ENCODE data around the gene PSEN2. TPM values are rescaled to one million over a fixed set of nuclear protein-coding genes. Genes with fewer than 3 reads are reported as not detected.

Gene PSEN2
- total and polyA plus RNA-seq, 2 donors, result 4.3 to 7.5 TPM

DNA sequence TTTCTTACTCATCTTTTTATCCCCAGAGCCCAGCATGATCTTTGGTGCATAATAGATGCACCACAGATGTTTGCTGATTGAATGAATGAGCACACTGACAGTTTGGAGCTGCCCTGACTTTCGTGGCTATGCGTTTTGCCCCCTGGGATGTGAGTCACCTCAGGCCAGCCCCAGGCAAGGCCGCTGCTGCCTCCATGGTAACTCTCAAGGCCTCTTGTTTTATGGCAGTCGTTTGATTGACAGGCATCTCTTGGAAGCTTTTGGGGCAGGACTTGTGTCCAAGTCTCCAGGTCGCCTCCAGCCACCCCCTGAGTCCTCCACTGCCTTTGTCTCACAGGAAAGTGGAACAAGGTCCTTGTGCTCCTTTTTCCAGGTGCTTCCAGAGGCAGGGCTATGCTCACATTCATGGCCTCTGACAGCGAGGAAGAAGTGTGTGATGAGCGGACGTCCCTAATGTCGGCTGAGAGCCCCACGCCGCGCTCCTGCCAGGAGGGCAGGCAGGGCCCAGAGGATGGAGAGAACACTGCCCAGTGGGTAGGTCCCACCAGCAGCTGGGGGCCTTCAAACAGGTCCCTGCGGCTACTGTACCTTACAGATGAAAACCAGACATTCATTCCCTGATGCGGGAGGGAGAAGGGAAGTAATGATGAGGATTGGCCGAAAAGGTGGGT lies 11.2 kb downstream of the PSEN2 start:
- Histone ChIP-seq H3K4me3 (ENCODE audit: low read length in 2 of 2) (no peak overlapping the region), H3K9me3 (ENCODE audit: control insufficient read depth in 2 of 2, insufficient read depth in 1 of 2, low read length in 1 of 2) (no peaks in the 10 kb centered on the region), H3K36me3 (ENCODE audit: control insufficient read depth in 2 of 2, insufficient read depth in 2 of 2, low read length in 1 of 2) (peaks cover 0 to 3% of the 10 kb centered on the region in 2 donors), H3K27ac (ENCODE audit: low read depth in 1 of 2, low read length in 1 of 2) (peak overlapping the region in 1 of 2 donors; percentile 82), H3K27me3 (ENCODE audit: control insufficient read depth in 2 of 2, insufficient read depth in 1 of 2, low read length in 1 of 2) (no peaks in the 10 kb centered on the region), H3K4me1 (ENCODE audit: control insufficient read depth in 2 of 2, insufficient read depth in 2 of 2, low read length in 2 of 2) (peaks cover 33 to 50% of the 10 kb centered on the region in 2 donors)
- WGBS, result 97% methylated on average over 15 of the region's 15 CpGs
- no peak for DNase-seq (ENCODE audit: low read depth in 6 of 9, low spot score in 9 of 9)

DNA sequence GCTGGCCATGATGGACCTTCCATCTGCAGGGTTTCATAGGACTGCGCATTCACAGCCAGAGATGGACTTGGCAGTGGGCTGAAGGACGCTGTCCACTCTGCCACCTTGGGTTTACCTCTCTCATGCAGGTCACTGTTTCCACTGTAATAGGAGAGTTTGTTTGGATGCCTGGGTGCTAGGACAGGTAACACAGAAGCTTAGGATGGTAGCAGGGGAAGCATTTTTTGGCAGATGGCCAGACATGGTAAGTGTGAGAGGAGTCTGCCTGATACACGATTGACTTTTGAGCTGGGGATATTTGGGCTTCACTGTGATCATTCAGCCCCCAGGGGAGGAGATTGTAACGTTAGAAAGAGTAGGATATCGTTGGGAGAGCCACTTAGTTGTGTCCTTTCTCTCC lies 11.8 kb downstream of the PSEN2 start:
- H3K4me3 ChIP-seq (ENCODE audit: low read length in 2 of 2), result no peak overlapping the region
- peaks cover 0 to 3% of the 10 kb centered on the region in 2 donors for H3K36me3 ChIP-seq (ENCODE audit: control insufficient read depth in 2 of 2, insufficient read depth in 2 of 2, low read length in 1 of 2)
- H3K4me1 ChIP-seq (ENCODE audit: control insufficient read depth in 2 of 2, insufficient read depth in 2 of 2, low read length in 2 of 2), result peaks cover 33 to 50% of the 10 kb centered on the region in 2 donors
- H3K27ac ChIP-seq (ENCODE audit: low read depth in 1 of 2, low read length in 1 of 2), result peak overlapping the region; percentile 75 to 82
- 63% methylated on average over 5 of the region's 5 CpGs for WGBS
- DNase-seq (ENCODE audit: low read depth in 6 of 9, low spot score in 9 of 9), result peak in 1 of 9 donors; percentile 44
- H3K27me3 ChIP-seq (ENCODE audit: control insufficient read depth in 2 of 2, insufficient read depth in 1 of 2, low read length in 1 of 2), result no peaks in the 10 kb centered on the region
- no peaks in the 10 kb centered on the region for H3K9me3 ChIP-seq (ENCODE audit: control insufficient read depth in 2 of 2, insufficient read depth in 1 of 2, low read length in 1 of 2)

DNA sequence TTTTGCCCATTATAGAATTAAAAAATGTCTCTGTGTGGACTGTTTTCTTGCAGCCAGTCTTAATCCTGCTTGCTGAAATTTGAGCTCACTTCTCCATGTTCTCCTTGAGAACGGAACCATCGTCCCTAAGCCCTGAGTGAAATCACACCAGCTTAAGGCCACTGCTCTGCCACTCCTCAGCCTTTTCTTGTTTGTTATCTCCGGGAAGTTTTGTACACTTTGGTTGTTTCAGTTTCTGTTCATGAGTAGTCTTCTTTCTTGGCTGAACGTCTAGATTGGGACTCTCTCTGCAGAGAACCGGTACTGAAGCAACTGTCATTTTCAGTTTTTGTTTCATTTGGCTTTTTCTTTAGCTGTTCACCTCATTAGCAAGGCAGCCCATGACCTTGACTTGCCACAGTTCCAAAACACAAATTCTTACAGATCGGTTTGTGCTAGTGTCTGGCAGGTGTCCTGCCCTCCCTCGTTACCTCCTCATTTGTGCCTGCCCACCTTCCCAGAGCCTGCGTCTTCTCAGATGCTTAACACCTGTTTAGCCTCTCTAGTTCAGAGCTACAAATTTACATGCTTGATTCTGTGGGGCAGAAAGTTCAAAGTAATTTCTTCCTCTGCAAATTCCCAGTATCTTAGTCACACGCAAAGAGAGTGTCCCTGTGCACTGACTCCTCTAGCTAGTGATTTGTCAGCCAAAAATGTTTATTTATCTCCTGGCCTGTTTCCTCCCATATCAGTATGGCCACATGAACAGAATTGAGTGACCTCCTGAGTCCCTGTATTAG lies 12.4 kb downstream of the PSEN2 start:
- peak overlapping the region in 1 of 2 donors; percentile 18 for H3K4me3 ChIP-seq (ENCODE audit: low read length in 2 of 2)
- H3K27ac ChIP-seq (ENCODE audit: low read depth in 1 of 2, low read length in 1 of 2), result peak overlapping the region; percentile 82
- H3K27me3 ChIP-seq (ENCODE audit: control insufficient read depth in 2 of 2, insufficient read depth in 1 of 2, low read length in 1 of 2), result no peaks in the 10 kb centered on the region
- H3K9me3 ChIP-seq (ENCODE audit: control insufficient read depth in 2 of 2, insufficient read depth in 1 of 2, low read length in 1 of 2), result no peaks in the 10 kb centered on the region
- H3K36me3 ChIP-seq (ENCODE audit: control insufficient read depth in 2 of 2, insufficient read depth in 2 of 2, low read length in 1 of 2), result peaks cover 0 to 3% of the 10 kb centered on the region in 2 donors
- H3K4me1 ChIP-seq (ENCODE audit: control insufficient read depth in 2 of 2, insufficient read depth in 2 of 2, low read length in 2 of 2), result peaks cover 33 to 50% of the 10 kb centered on the region in 2 donors
- peak in 7 of 9 donors; percentile 37 to 79 (median 53) for DNase-seq (ENCODE audit: low read depth in 6 of 9, low spot score in 9 of 9)
- 9% methylated on average over 9 of the region's 9 CpGs for WGBS

DNA sequence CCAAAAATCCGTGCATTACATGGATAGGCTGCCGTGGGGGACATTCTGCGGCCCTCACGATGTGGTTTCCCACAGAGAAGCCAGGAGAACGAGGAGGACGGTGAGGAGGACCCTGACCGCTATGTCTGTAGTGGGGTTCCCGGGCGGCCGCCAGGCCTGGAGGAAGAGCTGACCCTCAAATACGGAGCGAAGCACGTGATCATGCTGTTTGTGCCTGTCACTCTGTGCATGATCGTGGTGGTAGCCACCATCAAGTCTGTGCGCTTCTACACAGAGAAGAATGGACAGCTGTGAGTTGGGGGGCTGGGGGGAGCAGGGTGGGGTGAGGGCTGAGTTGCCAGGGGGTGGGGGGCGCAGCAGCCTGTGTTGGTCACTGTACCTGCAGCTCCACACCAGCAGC lies 13.2 kb downstream of the PSEN2 start:
- H3K9me3 ChIP-seq (ENCODE audit: control insufficient read depth in 2 of 2, insufficient read depth in 1 of 2, low read length in 1 of 2), result no peaks in the 10 kb centered on the region
- no peaks in the 10 kb centered on the region for H3K27me3 ChIP-seq (ENCODE audit: control insufficient read depth in 2 of 2, insufficient read depth in 1 of 2, low read length in 1 of 2)
- 91% methylated on average over 16 of the region's 16 CpGs for WGBS
- no peak overlapping the region for H3K4me3 ChIP-seq (ENCODE audit: low read length in 2 of 2)
- peaks cover 0 to 3% of the 10 kb centered on the region in 2 donors for H3K36me3 ChIP-seq (ENCODE audit: control insufficient read depth in 2 of 2, insufficient read depth in 2 of 2, low read length in 1 of 2)
- H3K27ac ChIP-seq (ENCODE audit: low read depth in 1 of 2, low read length in 1 of 2), result no peak overlapping the region
- no peak for DNase-seq (ENCODE audit: low read depth in 6 of 9, low spot score in 9 of 9)
- peaks cover 33 to 50% of the 10 kb centered on the region in 2 donors for H3K4me1 ChIP-seq (ENCODE audit: control insufficient read depth in 2 of 2, insufficient read depth in 2 of 2, low read length in 2 of 2)

DNA sequence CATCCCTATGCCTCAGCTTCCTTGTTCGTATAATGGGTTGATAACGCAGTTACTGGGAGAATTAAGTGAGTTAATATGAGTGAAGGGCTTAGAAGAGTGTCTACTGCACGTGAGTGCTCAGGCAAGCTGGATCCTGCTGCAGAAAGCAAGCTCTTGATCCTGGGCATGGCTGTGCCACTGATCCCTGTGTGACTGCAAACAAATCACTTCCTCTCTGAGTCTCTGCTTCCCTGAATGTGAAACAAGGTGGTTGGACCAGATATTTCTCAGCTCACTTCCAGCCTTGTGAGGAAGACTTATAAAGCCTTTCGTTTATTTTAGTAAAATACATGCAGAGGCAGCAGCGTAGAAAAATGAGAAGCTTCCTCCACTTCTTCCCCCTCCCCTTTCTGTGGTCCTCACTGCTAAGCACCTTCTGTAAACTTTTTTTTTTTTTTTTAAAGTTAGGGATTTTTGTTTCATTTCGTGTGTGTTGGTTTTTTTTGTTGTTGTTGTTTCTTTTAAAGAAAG lies 13.8 kb downstream of the PSEN2 start:
- peaks cover 0 to 3% of the 10 kb centered on the region in 2 donors for H3K36me3 ChIP-seq (ENCODE audit: control insufficient read depth in 2 of 2, insufficient read depth in 2 of 2, low read length in 1 of 2)
- H3K27me3 ChIP-seq (ENCODE audit: control insufficient read depth in 2 of 2, insufficient read depth in 1 of 2, low read length in 1 of 2), result no peaks in the 10 kb centered on the region
- H3K27ac ChIP-seq (ENCODE audit: low read depth in 1 of 2, low read length in 1 of 2), result peak overlapping the region; percentile 21 to 53
- H3K4me1 ChIP-seq (ENCODE audit: control insufficient read depth in 2 of 2, insufficient read depth in 2 of 2, low read length in 2 of 2), result peaks cover 33 to 50% of the 10 kb centered on the region in 2 donors
- H3K9me3 ChIP-seq (ENCODE audit: control insufficient read depth in 2 of 2, insufficient read depth in 1 of 2, low read length in 1 of 2), result no peaks in the 10 kb centered on the region
- peak in 2 of 9 donors; percentile 13 to 51 for DNase-seq (ENCODE audit: low read depth in 6 of 9, low spot score in 9 of 9)
- 40% methylated on average over 6 of the region's 6 CpGs for WGBS
- H3K4me3 ChIP-seq (ENCODE audit: low read length in 2 of 2), result no peak overlapping the region

DNA sequence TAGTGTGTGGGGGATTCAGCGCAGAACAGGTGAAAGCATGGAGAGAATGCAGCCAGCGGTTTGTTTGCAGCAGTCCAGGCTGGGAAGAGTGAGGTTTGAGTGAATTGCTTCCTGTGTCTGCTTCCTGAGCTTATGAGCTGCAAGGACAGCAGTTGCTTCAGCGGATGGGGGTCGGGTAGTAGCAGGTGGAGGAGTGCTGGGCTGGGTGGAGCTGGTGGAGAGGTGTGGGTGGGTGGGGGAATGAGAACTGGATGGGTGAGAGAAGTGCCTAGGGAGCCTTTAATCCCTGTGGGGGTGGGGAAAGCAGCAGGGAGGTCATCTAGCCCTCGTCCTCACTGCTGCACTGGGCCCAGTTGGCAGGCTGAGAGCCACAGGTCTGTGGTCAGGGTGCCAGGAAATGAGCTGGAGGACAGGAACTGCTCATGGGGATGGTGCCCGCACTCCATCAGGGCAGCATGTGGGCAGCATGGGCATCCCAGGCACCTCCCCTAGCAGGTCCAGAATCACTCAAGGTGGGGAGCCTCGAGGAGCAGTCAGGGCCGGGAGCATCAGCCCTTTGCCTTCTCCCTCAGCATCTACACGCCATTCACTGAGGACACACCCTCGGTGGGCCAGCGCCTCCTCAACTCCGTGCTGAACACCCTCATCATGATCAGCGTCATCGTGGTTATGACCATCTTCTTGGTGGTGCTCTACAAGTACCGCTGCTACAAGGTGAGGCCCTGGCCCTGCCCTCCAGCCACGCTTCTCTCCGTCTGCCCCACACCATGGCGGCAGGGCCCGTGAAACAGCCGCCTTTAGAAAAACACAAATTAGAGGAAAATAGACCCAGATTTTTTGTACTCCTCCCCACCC lies 14.8 kb downstream of the PSEN2 start:
- DNase-seq (ENCODE audit: low read depth in 6 of 9, low spot score in 9 of 9), result peak in 2 of 9 donors; percentile 21 to 42
- 62% methylated on average over 20 of the region's 20 CpGs for WGBS
- Histone ChIP-seq H3K36me3 (ENCODE audit: control insufficient read depth in 2 of 2, insufficient read depth in 2 of 2, low read length in 1 of 2) (peaks cover 0 to 3% of the 10 kb centered on the region in 2 donors), H3K27me3 (ENCODE audit: control insufficient read depth in 2 of 2, insufficient read depth in 1 of 2, low read length in 1 of 2) (no peaks in the 10 kb centered on the region), H3K4me1 (ENCODE audit: control insufficient read depth in 2 of 2, insufficient read depth in 2 of 2, low read length in 2 of 2) (peaks cover 33 to 50% of the 10 kb centered on the region in 2 donors), H3K9me3 (ENCODE audit: control insufficient read depth in 2 of 2, insufficient read depth in 1 of 2, low read length in 1 of 2) (no peaks in the 10 kb centered on the region), H3K4me3 (ENCODE audit: low read length in 2 of 2) (no peak overlapping the region), H3K27ac (ENCODE audit: low read depth in 1 of 2, low read length in 1 of 2) (no peak overlapping the region)

DNA sequence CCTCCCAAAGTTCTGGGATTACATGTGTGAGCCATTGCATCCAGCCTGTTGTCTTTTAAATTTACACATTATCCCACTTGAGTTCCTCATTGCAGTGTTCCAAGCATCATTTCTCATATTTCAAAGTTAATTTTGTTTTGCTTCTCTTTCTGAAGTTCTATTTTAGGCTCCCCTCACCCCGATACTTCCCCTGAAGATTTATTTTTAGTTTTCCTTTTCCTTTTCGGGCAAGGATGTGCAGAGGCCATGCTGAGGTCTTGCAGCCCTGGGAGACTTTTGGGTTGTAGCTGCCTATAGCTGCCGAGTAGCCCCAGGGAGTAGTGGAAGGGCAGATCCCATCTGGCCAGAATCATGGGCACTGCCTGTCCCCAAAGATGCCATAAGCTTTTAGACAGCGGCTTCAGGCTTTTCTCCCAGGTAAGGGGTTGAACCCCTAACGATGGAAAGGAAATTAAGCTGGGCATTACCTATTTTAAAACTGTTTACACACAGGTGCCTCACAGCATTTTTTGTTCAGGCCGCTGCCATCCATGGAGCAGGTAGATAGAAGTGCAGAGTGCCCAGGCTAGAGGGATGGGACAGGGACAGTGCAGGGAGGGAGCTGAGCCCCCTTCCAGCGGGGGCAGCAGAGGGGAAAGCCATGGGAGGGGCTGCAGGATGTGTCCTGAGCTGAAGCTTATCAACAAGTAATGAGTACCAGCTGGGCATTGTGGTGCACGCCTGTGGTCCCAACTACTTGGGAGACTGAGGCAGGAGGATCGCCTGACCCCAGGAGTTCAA lies 15.9 kb downstream of the PSEN2 start:
- Histone ChIP-seq H3K9me3 (ENCODE audit: control insufficient read depth in 2 of 2, insufficient read depth in 1 of 2, low read length in 1 of 2) (no peaks in the 10 kb centered on the region), H3K27me3 (ENCODE audit: control insufficient read depth in 2 of 2, insufficient read depth in 1 of 2, low read length in 1 of 2) (no peaks in the 10 kb centered on the region), H3K4me3 (ENCODE audit: low read length in 2 of 2) (no peak overlapping the region), H3K27ac (ENCODE audit: low read depth in 1 of 2, low read length in 1 of 2) (no peak overlapping the region), H3K4me1 (ENCODE audit: control insufficient read depth in 2 of 2, insufficient read depth in 2 of 2, low read length in 2 of 2) (peaks cover 33 to 50% of the 10 kb centered on the region in 2 donors), H3K36me3 (ENCODE audit: control insufficient read depth in 2 of 2, insufficient read depth in 2 of 2, low read length in 1 of 2) (peaks cover 0 to 3% of the 10 kb centered on the region in 2 donors)
- DNase-seq (ENCODE audit: low read depth in 6 of 9, low spot score in 9 of 9), result no peak
- WGBS, result 61% methylated on average over 9 of the region's 9 CpGs

DNA sequence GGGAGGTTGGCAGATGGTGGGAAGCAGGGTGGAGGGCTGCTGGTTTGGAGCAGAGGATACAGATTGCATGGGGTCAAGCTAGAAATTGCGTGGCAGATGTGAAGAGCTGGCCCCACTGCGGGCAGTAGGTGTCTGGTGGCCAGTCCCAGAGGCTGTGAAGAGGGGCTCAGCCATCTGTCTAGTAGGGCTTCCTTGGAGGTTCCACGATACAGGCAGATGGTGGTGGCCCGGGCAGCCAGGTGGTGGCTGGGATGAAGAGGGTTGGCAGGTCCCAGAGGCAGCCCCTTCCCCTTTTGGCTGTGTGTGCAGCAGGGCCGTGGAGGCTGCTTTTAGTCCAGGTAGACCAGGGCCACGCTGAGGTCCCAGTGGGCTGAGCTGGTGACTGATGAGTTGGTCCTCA lies 16.6 kb downstream of the PSEN2 start:
- H3K27me3 ChIP-seq (ENCODE audit: control insufficient read depth in 2 of 2, insufficient read depth in 1 of 2, low read length in 1 of 2), result no peaks in the 10 kb centered on the region
- H3K4me3 ChIP-seq (ENCODE audit: low read length in 2 of 2), result no peak overlapping the region
- peaks cover 0 to 3% of the 10 kb centered on the region in 2 donors for H3K36me3 ChIP-seq (ENCODE audit: control insufficient read depth in 2 of 2, insufficient read depth in 2 of 2, low read length in 1 of 2)
- H3K27ac ChIP-seq (ENCODE audit: low read depth in 1 of 2, low read length in 1 of 2), result no peak overlapping the region
- 99% methylated on average over 6 of the region's 6 CpGs for WGBS
- no peaks in the 10 kb centered on the region for H3K9me3 ChIP-seq (ENCODE audit: control insufficient read depth in 2 of 2, insufficient read depth in 1 of 2, low read length in 1 of 2)
- no peak for DNase-seq (ENCODE audit: low read depth in 6 of 9, low spot score in 9 of 9)
- H3K4me1 ChIP-seq (ENCODE audit: control insufficient read depth in 2 of 2, insufficient read depth in 2 of 2, low read length in 2 of 2), result peaks cover 33 to 44% of the 10 kb centered on the region in 2 donors

Data from thymus (tissue), 11 donors.